Osteoblast (primary cell): ENCODE results near the gene CCNT2. TPM values are rescaled to one million over a fixed set of nuclear protein-coding genes. Genes with fewer than 3 reads are reported as not detected.

Experiments used
- DNase-seq: peaks from one replicate; pipeline ENCODE4 v3.0.0; 2011; ENCODE audit warnings: low spot score, mixed read lengths; ENCODE audit not compliant: insufficient read length; ENCODE audit errors: missing footprints
- H2AFZ ChIP-seq: 2 replicates; pipeline ENCODE4 v1.6.0; 2011; ENCODE audit warnings: mild to moderate bottlenecking, low read length
- H3K27ac ChIP-seq: 2 replicates; pipeline ENCODE4 v1.5.1; 2011; ENCODE audit warnings: mild to moderate bottlenecking, low read depth, low read length, moderate library complexity
- H3K27me3 ChIP-seq: 2 replicates; pipeline ENCODE4 v1.6.0; 2012; ENCODE audit warnings: mild to moderate bottlenecking, control low read depth, inconsistent platforms, low read length, moderate library complexity; ENCODE audit not compliant: insufficient read depth
- H3K36me3 ChIP-seq: 2 replicates; pipeline ENCODE4 v1.5.1; 2011; ENCODE audit warnings: mild to moderate bottlenecking, low read length, control low read depth, moderate library complexity; ENCODE audit not compliant: insufficient read depth
- H3K4me1 ChIP-seq: 2 replicates; pipeline ENCODE4 v1.5.1; 2011; ENCODE audit warnings: mild to moderate bottlenecking, low read length, control low read depth, moderate library complexity; ENCODE audit not compliant: insufficient read depth
- H3K4me2 ChIP-seq: 2 replicates; pipeline ENCODE4 v1.6.0; 2011; ENCODE audit warnings: mild to moderate bottlenecking, low read length; ENCODE audit not compliant: insufficient read depth
- H3K4me3 ChIP-seq: fragments of 200-600 bp; sonication (generic); 3 replicates; pipeline ENCODE4 v1.5.1; 2012; ENCODE audit warnings: mild to moderate bottlenecking, low read length, inconsistent platforms; ENCODE audit not compliant: insufficient read depth
- H3K79me2 ChIP-seq: 2 replicates; pipeline ENCODE4 v1.6.0; 2012; ENCODE audit warnings: mild to moderate bottlenecking, low read length, control low read depth, inconsistent platforms; ENCODE audit not compliant: insufficient read depth
- H3K9me3 ChIP-seq: 2 replicates; pipeline ENCODE4 v1.5.1; 2011; ENCODE audit warnings: low read depth, low read length, control low read depth
- H4K20me1 ChIP-seq: 2 replicates; pipeline ENCODE4 v1.6.0; 2012; ENCODE audit warnings: mild to moderate bottlenecking, low read length, control low read depth; ENCODE audit not compliant: insufficient read depth
- total RNA-seq: library from RNA; depleted of rRNA; stranded (reverse); fragments of >200 nt; gene quantifications from 2 replicates; pipeline ENCODE4 v1.2.3, GENCODE V29; 2012
- TF ChIP-seq, protein P1 (sequence below): IDR thresholded peaks from 2 replicates; pipeline ENCODE4 v1.5.1; 2011; ENCODE audit warnings: mild to moderate bottlenecking, low read depth, low read length, moderate library complexity; ENCODE audit errors: extremely low read depth

CCNT2 gene
- total RNA-seq, 1 donor = 26.8 TPM

DNA sequence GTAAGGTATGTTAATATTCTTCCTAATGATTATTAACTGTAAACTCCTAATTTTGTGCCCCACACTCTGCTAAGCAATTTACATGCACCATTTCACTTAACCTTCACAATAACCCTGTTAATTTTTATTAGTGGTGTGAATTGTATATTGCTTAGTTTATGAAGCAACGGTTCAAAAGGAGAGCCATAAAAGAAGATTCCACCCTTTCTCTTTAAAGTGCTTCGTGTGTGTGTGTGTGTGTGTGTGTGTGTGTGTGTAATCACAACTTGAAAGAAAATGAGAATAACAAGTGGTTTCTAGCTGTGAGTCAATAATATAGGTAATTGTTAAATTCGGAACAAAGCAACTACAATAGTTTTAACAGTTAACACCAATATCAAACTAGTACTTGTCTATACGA, 60.6 kb downstream of the CCNT2 start:
- Histone ChIP-seq H3K27ac (no peak overlapping the region), H3K9me3 (no peaks in the 10 kb centered on the region), H4K20me1 (no peaks in the 10 kb centered on the region), H3K4me3 (no peak overlapping the region), H3K36me3 (no peaks in the 10 kb centered on the region), H2AFZ (no peak overlapping the region), H3K4me2 (no peak overlapping the region), H3K4me1 (no peaks in the 10 kb centered on the region), H3K79me2 (no peaks in the 10 kb centered on the region), H3K27me3 (no peaks in the 10 kb centered on the region)
- no peak for DNase-seq
- TF ChIP-seq, protein P1, sequence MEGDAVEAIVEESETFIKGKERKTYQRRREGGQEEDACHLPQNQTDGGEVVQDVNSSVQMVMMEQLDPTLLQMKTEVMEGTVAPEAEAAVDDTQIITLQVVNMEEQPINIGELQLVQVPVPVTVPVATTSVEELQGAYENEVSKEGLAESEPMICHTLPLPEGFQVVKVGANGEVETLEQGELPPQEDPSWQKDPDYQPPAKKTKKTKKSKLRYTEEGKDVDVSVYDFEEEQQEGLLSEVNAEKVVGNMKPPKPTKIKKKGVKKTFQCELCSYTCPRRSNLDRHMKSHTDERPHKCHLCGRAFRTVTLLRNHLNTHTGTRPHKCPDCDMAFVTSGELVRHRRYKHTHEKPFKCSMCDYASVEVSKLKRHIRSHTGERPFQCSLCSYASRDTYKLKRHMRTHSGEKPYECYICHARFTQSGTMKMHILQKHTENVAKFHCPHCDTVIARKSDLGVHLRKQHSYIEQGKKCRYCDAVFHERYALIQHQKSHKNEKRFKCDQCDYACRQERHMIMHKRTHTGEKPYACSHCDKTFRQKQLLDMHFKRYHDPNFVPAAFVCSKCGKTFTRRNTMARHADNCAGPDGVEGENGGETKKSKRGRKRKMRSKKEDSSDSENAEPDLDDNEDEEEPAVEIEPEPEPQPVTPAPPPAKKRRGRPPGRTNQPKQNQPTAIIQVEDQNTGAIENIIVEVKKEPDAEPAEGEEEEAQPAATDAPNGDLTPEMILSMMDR = no peak

DNA sequence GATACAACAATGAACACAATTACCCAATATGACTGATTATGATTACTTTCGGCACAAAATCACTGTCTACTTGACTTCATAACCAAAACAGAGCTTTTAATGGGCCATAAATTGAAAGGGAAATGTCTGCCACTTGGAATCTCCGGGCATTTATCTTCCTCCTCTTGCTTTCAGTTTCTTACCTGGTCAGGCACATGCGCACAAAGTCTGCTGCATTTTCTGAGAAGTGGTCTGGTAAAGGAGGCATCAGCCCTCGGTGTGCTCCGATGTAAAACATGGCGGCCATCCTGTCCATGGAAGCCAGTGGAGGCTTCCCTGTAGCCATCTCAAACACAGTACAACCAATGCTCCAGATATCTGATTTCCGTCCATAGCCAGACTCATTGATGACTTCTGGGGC, 62.0 kb downstream of the CCNT2 start:
- no peaks in the 10 kb centered on the region for H3K36me3 ChIP-seq
- no peaks in the 10 kb centered on the region for H4K20me1 ChIP-seq
- no peak overlapping the region for H3K4me2 ChIP-seq
- H3K4me1 ChIP-seq = no peaks in the 10 kb centered on the region
- H3K27ac ChIP-seq = no peak overlapping the region
- no peak for DNase-seq
- no peak overlapping the region for H2AFZ ChIP-seq
- no peak overlapping the region for H3K4me3 ChIP-seq
- H3K27me3 ChIP-seq = peaks cover 3% of the 10 kb centered on the region
- no peaks in the 10 kb centered on the region for H3K79me2 ChIP-seq
- TF ChIP-seq, protein P1 = no peak
- no peaks in the 10 kb centered on the region for H3K9me3 ChIP-seq

DNA sequence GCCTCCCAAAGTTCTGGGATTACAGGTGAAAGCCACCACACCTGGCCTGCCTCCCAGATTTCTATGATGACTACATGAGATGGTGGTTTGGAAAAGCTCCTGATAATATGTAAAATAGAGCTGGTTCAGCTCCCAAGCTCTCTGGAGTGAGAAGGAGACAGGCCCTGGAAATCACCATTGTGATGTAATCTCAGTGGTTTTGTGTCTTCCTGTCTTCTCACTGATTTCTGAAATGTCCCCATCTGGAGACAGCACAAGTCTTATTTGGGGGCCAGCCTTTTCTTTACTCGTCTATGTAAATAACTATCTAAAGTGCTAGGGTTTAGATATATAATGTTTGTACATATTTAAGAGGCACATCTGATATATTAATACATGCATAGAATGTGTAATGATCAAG, 64.0 kb downstream of the CCNT2 start:
- Histone ChIP-seq H3K4me1 (no peaks in the 10 kb centered on the region), H3K79me2 (no peaks in the 10 kb centered on the region), H3K4me3 (no peak overlapping the region), H4K20me1 (no peaks in the 10 kb centered on the region), H3K36me3 (no peaks in the 10 kb centered on the region), H3K27ac (no peak overlapping the region), H3K9me3 (no peaks in the 10 kb centered on the region), H2AFZ (no peak overlapping the region), H3K27me3 (peaks cover 21% of the 10 kb centered on the region), H3K4me2 (no peak overlapping the region)
- TF ChIP-seq, protein P1 = no peak
- DNase-seq = no peak

DNA sequence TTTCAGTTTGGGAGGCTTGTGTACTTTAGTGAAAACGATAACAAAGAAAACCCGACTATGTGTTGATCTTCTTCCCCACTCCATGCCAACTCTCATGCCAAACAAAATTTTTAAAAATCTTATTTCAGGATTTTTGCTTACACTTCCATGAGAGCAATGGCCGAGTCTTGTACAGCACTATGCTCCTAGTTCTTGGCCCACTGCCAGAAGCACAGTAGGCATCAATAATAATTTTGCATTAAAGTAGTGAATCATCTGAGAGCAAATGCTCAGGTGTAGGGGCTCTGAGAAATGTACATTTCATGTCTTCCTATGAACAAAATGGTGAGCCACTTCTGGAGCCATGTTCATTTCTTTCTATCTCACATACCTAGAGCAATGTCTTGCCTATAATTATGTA, 66.4 kb downstream of the CCNT2 start:
- no peak overlapping the region for H2AFZ ChIP-seq
- no peaks in the 10 kb centered on the region for H3K79me2 ChIP-seq
- no peak for DNase-seq
- H3K27me3 ChIP-seq = peaks cover 21% of the 10 kb centered on the region
- H3K27ac ChIP-seq = no peak overlapping the region
- H3K36me3 ChIP-seq = no peaks in the 10 kb centered on the region
- H3K4me2 ChIP-seq = no peak overlapping the region
- H3K4me1 ChIP-seq = no peaks in the 10 kb centered on the region
- no peaks in the 10 kb centered on the region for H3K9me3 ChIP-seq
- TF ChIP-seq, protein P1 = no peak
- no peaks in the 10 kb centered on the region for H4K20me1 ChIP-seq
- no peak overlapping the region for H3K4me3 ChIP-seq
